H9 (cell line): ENCODE measurements around the gene RNF113A. TPM values are rescaled to one million over a fixed set of nuclear protein-coding genes. Genes with fewer than 3 reads are reported as not detected.

Experiments
- DNase-seq: peaks from one replicate; pipeline ENCODE4 v3.0.0-alpha.2; 2017
- H2AFZ ChIP-seq: one replicate; pipeline ENCODE4 v1.6.1; 2013; ENCODE audit warnings: mild to moderate bottlenecking, low read length, control low read depth, moderate library complexity
- H2AK5ac ChIP-seq: 2 replicates; pipeline ENCODE4 v1.6.1; 2013; ENCODE audit warnings: low read length, control low read depth, mixed read lengths; ENCODE audit not compliant: insufficient read length
- H2BK120ac ChIP-seq: one replicate; pipeline ENCODE4 v1.6.1; 2013; ENCODE audit warnings: low read depth, mild to moderate bottlenecking, low read length, control low read depth, inconsistent platforms; ENCODE audit not compliant: poor library complexity, severe bottlenecking
- H2BK12ac ChIP-seq: 2 replicates; pipeline ENCODE4 v1.6.1; 2013; ENCODE audit warnings: low read length, control low read depth, mixed read lengths, low read depth; ENCODE audit not compliant: insufficient read length
- H2BK15ac ChIP-seq: 2 replicates; pipeline ENCODE4 v1.6.1; 2013; ENCODE audit warnings: low read depth, low read length, control low read depth
- H2BK20ac ChIP-seq: one replicate; pipeline ENCODE4 v1.6.1; 2013; ENCODE audit warnings: low read depth, mild to moderate bottlenecking, low read length, control low read depth, inconsistent platforms; ENCODE audit not compliant: poor library complexity, severe bottlenecking
- H2BK5ac ChIP-seq: 2 replicates; pipeline ENCODE4 v1.6.1; 2013; ENCODE audit warnings: low read length, control low read depth, mixed read lengths; ENCODE audit not compliant: insufficient read length
- H3K14ac ChIP-seq: 2 replicates; pipeline ENCODE4 v1.6.1; 2013; ENCODE audit warnings: low read length, control low read depth; ENCODE audit not compliant: insufficient read depth
- H3K18ac ChIP-seq: 2 replicates; pipeline ENCODE4 v1.6.1; 2013; ENCODE audit warnings: low read depth, mild to moderate bottlenecking, mixed read lengths, low read length, control low read depth; ENCODE audit not compliant: insufficient read length
- H3K23ac ChIP-seq: 2 replicates; pipeline ENCODE4 v1.6.1; 2013; ENCODE audit warnings: low read length, control low read depth, mixed read lengths, low read depth; ENCODE audit not compliant: insufficient read length
- H3K23me2 ChIP-seq: 2 replicates; pipeline ENCODE4 v1.6.1; 2013; ENCODE audit warnings: low read depth, mild to moderate bottlenecking, mixed read lengths, low read length, control low read depth; ENCODE audit not compliant: insufficient read length, poor library complexity, severe bottlenecking
- H3K27ac ChIP-seq: 2 replicates; pipeline ENCODE4 v1.5.1; 2013; ENCODE audit warnings: low read length, control low read depth, mixed read lengths, low read depth; ENCODE audit not compliant: insufficient read length
- H3K27me3 ChIP-seq: 2 replicates; pipeline ENCODE4 v1.6.1; 2013; ENCODE audit warnings: low read length, control low read depth, inconsistent platforms; ENCODE audit not compliant: insufficient read depth
- H3K4ac ChIP-seq: 2 replicates; pipeline ENCODE4 v1.6.1; 2013; ENCODE audit warnings: low read depth, mild to moderate bottlenecking, control low read depth, inconsistent platforms, low read length, moderate library complexity
- H3K4me1 ChIP-seq: 2 replicates; pipeline ENCODE4 v1.6.1; 2013; ENCODE audit warnings: low read length, control low read depth, inconsistent platforms; ENCODE audit not compliant: insufficient read depth
- H3K4me2 ChIP-seq: 2 replicates; pipeline ENCODE4 v1.6.1; 2013; ENCODE audit warnings: low read length, control low read depth, mixed read lengths; ENCODE audit not compliant: insufficient read length, insufficient read depth
- H3K56ac ChIP-seq: 2 replicates; pipeline ENCODE4 v1.6.1; 2013; ENCODE audit warnings: low read depth, mild to moderate bottlenecking, mixed read lengths, low read length, control low read depth; ENCODE audit not compliant: insufficient read length
- H3K79me1 ChIP-seq: 2 replicates; pipeline ENCODE4 v1.6.1; 2013; ENCODE audit warnings: low read depth, mild to moderate bottlenecking, moderate library complexity, low read length, control low read depth, inconsistent platforms; ENCODE audit not compliant: insufficient read depth, poor library complexity, severe bottlenecking
- H3K79me2 ChIP-seq: 2 replicates; pipeline ENCODE4 v1.6.1; 2013; ENCODE audit warnings: low read length, control low read depth, inconsistent platforms; ENCODE audit not compliant: insufficient read depth
- H3K9ac ChIP-seq: 2 replicates; pipeline ENCODE4 v1.6.1; 2013; ENCODE audit warnings: low read length, control low read depth, mixed read lengths; ENCODE audit not compliant: insufficient read length; ENCODE audit errors: extremely low read depth
- H3K9me3 ChIP-seq: one replicate; pipeline ENCODE4 v1.6.1; 2013; ENCODE audit warnings: low read depth, low read length, inconsistent platforms; ENCODE audit not compliant: control insufficient read depth
- H3T11ph ChIP-seq: one replicate; pipeline ENCODE4 v1.6.1; 2013; ENCODE audit warnings: mild to moderate bottlenecking, low read length, control low read depth, inconsistent platforms
- H4K20me1 ChIP-seq: one replicate; pipeline ENCODE4 v1.6.1; 2013; ENCODE audit not compliant: control insufficient read depth, insufficient read length, insufficient read depth
- H4K5ac ChIP-seq: 2 replicates; pipeline ENCODE4 v1.6.1; 2013; ENCODE audit warnings: low read depth, mild to moderate bottlenecking, mixed read lengths, low read length, control low read depth; ENCODE audit not compliant: insufficient read length
- H4K8ac ChIP-seq: replicated peaks from 2 replicates; pipeline ENCODE4 v1.6.1; 2013; ENCODE audit warnings: low read length, control low read depth, mixed read lengths, low read depth; ENCODE audit not compliant: insufficient read length
- H4K91ac ChIP-seq: 2 replicates; pipeline ENCODE4 v1.6.1; 2013; ENCODE audit warnings: low read depth, mild to moderate bottlenecking, moderate library complexity, mixed read lengths, low read length, control low read depth; ENCODE audit not compliant: insufficient read length
- H3K27ac Mint-ChIP-seq, 3 experiments: 2 replicates in 2 of 3; 3 replicates in 1 of 3; pipeline ENCODE4 v1.8.0; 2020 to 2021; ENCODE audit warnings: mixed read lengths in 3 of 3, mild to moderate bottlenecking in 1 of 3, moderate library complexity in 1 of 3
- H3K27me3 Mint-ChIP-seq: 2 replicates; pipeline ENCODE4 v1.8.0; 2021; ENCODE audit warnings: low read depth, mild to moderate bottlenecking, moderate library complexity, mixed read lengths
- H3K36me3 Mint-ChIP-seq, 3 experiments: 2 replicates in 2 of 3; 3 replicates in 1 of 3; pipeline ENCODE4 v1.8.0; 2020 to 2021; ENCODE audit warnings: low read depth in 3 of 3, mixed read lengths in 3 of 3; ENCODE audit not compliant: insufficient read depth in 1 of 3
- H3K4me1 Mint-ChIP-seq, 2 experiments: 2 replicates each; pipeline ENCODE4 v1.8.0; 2020; ENCODE audit warnings: mixed read lengths in 2 of 2
- H3K4me3 Mint-ChIP-seq, 2 experiments: 2 replicates in 1 of 2; 3 replicates in 1 of 2; pipeline ENCODE4 v1.8.0; 2020 to 2021; ENCODE audit warnings: mild to moderate bottlenecking in 2 of 2, mixed read lengths in 2 of 2, moderate library complexity in 1 of 2
- H3K9me3 Mint-ChIP-seq, 2 experiments: 2 replicates in 1 of 2; 3 replicates in 1 of 2; pipeline ENCODE4 v1.8.0; 2020; ENCODE audit warnings: mild to moderate bottlenecking in 2 of 2, mixed read lengths in 2 of 2, moderate library complexity in 1 of 2
- WGBS: extraction: QIAGEN DNeasy Blood & Tissue Kit; methylation state at CpG from one replicate; pipeline ENCODE4 v1.1.7; 2013; ENCODE audit warnings: missing lambda C conversion rate, low lambda C conversion rate, mixed read lengths; ENCODE audit not compliant: insufficient read length; ENCODE audit errors: extremely low coverage; 5-methylcytosine and 5-hydroxymethylcytosine counted together
- total RNA-seq: library from RNA; stranded (reverse); gene quantifications from 2 replicates; pipeline ENCODE4 v1.2.1, GENCODE V29; 2021
- TF ChIP-seq, protein P1 (sequence below): fragments of 200-600 bp; sonication (generic); conservative IDR thresholded peaks from 3 replicates; pipeline ENCODE4 v1.8.0; 2021; ENCODE audit warnings: antibody characterized with exemption, mild to moderate bottlenecking

RNF113A gene
- total RNA-seq, 1 experiment from 2014 or later = 13.7 TPM

DNA sequence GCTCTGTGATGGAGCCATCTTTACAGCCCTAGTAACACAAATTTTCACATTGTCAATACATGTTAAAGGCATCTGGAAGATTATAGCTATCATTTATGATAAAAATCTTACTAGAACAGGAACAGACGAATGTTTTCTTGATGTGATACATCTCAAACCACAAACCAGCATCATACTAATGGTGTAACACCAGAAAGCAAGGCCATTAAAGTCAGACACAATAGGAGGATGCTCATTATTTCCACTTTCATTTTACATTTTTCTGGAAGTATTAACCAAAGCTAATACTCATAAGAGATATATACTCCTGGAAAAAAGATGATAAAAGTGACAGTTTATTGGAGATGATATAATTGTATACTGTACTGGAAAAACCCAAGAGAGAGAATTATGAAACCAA lies 29.4 kb upstream of the RNF113A start:
- H3K4ac ChIP-seq = no peak overlapping the region
- H3K23me2 ChIP-seq = no peaks in the 10 kb centered on the region
- H2BK5ac ChIP-seq = no peak overlapping the region
- H4K20me1 ChIP-seq = no peaks in the 10 kb centered on the region
- no peak overlapping the region for H2AK5ac ChIP-seq
- H3K23ac ChIP-seq = no peak overlapping the region
- H3K27me3 Mint-ChIP-seq = 0 out of 2 replicates have a peak, but pooled peaks cover 2% of the 10 kb centered on the region
- H2BK20ac ChIP-seq = no peak overlapping the region
- peaks cover 0 to 3% (median 2%) of the 10 kb centered on the region in 3 experiments; a peak in 1 of 7 replicates for H3K36me3 Mint-ChIP-seq
- no peaks in the 10 kb centered on the region for H3K27me3 ChIP-seq
- WGBS = no CpG with 5 or more reads among the region's 1 CpG
- H3K4me3 Mint-ChIP-seq = no peak overlapping the region
- H3T11ph ChIP-seq = no peak overlapping the region
- H3K4me1 Mint-ChIP-seq = peaks cover 2% of the 10 kb centered on the region in 2 experiments
- no peaks in the 10 kb centered on the region for H3K79me2 ChIP-seq
- peaks cover 12% of the 10 kb centered on the region for H3K9me3 ChIP-seq
- no peaks in the 10 kb centered on the region for H3K4me1 ChIP-seq
- TF ChIP-seq, protein P1, sequence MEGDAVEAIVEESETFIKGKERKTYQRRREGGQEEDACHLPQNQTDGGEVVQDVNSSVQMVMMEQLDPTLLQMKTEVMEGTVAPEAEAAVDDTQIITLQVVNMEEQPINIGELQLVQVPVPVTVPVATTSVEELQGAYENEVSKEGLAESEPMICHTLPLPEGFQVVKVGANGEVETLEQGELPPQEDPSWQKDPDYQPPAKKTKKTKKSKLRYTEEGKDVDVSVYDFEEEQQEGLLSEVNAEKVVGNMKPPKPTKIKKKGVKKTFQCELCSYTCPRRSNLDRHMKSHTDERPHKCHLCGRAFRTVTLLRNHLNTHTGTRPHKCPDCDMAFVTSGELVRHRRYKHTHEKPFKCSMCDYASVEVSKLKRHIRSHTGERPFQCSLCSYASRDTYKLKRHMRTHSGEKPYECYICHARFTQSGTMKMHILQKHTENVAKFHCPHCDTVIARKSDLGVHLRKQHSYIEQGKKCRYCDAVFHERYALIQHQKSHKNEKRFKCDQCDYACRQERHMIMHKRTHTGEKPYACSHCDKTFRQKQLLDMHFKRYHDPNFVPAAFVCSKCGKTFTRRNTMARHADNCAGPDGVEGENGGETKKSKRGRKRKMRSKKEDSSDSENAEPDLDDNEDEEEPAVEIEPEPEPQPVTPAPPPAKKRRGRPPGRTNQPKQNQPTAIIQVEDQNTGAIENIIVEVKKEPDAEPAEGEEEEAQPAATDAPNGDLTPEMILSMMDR = no peak
- no peaks in the 10 kb centered on the region for H3K79me1 ChIP-seq
- H3K27ac Mint-ChIP-seq = no peak overlapping the region
- no peak overlapping the region for H2BK120ac ChIP-seq
- H3K27ac ChIP-seq = no peak overlapping the region
- no peak for DNase-seq
- no peak overlapping the region for H3K18ac ChIP-seq
- H2BK15ac ChIP-seq = no peak overlapping the region
- no peak overlapping the region for H3K9ac ChIP-seq
- peaks cover 52 to 65% of the 10 kb centered on the region in 2 experiments for H3K9me3 Mint-ChIP-seq
- no peak overlapping the region for H3K14ac ChIP-seq
- no peak overlapping the region for H4K5ac ChIP-seq
- no peak overlapping the region for H4K8ac ChIP-seq
- H2BK12ac ChIP-seq = no peak overlapping the region
- H4K91ac ChIP-seq = no peak overlapping the region
- no peak overlapping the region for H2AFZ ChIP-seq
- H3K56ac ChIP-seq = no peak overlapping the region
- H3K4me2 ChIP-seq = no peak overlapping the region
